HG02885 (cell line): ENCODE data around the gene MARCHF9.

Experiments
- ATAC-seq: cut with Tn5 transposase; IDR thresholded peaks from one replicate; pipeline ENCODE4 v1.9.1; 2021; ENCODE audit warnings: mild to moderate bottlenecking; ENCODE audit not compliant: unreplicated experiment, poor library complexity

Gene MARCHF9

GRCh38 chr12:57736741-57737466 is 18.0 kb upstream of the MARCHF9 start:
- no peak for ATAC-seq

GRCh38 chr12:57737467-57738460 is 17.1 kb upstream of the MARCHF9 start:
- no peak for ATAC-seq

DNA sequence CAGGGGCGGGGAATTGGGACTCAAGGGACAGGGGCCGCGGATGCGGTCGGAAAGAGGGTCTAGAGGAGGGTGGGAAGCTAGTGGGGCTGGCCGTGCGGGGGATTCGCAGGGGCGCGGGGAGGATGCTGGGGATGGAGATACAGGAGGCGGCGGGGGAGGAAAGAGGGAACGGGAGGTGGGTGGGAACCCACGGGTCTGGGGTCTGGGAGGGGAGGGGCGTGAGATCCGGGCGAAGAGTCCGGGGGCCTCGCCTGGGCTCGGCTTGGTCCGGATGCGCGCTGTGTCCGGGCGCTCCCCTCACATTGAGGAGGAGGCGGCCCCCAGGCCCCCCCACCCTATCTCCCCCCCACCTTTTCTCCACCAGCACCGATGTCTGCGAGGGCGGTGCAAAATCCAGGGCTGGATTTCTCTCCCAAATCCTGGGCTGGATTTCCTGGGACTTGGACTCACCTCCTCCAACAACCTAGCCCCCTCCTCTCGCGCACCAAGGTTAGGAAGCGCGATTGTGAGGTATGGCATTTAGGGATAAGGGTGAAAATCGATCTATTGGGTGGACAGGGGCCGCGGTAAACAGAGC is 16.2 kb upstream of the MARCHF9 start, which contains the start of gene AGAP2:
TSS of gene AGAP2 (minus strand) at position 82 of the 577 bp plus-strand sequence. CDS start 496 bp downstream, outside the sequence.
- no peak for ATAC-seq

GRCh38 chr12:57739387-57739786 is 15.5 kb upstream of the MARCHF9 start:
- no peak for ATAC-seq

DNA sequence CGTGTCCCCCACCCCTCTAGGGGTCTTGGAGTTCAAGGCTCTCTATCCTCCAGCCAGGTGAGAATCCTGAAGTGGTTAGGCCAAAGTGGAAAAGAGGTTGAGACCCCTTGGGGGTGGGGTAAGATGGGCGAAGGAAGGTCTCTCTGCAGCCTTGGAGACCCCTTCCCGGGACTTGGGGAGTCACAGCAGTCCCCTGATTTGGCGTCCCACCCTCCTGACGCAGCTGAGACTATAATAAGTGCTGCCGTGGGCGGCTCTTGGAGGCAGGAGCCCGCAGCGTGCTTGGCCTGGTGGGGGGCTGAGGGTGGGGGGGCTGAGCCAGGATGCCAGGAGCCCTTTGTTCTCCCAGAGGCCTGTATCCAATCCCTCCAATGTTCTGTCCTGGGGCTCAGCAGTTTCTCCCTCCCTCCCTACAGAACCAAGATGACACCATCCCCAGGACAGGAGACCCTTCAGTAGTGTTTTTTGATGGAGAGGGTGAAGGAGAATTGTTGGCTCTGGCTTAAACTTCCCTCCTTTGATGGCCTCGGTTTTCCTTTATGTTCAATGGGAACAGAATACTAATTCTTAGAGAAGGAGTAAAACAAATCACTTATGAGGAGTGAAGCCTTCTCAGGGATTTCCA is 14.9 kb upstream of the MARCHF9 start:
- no peak for ATAC-seq

DNA sequence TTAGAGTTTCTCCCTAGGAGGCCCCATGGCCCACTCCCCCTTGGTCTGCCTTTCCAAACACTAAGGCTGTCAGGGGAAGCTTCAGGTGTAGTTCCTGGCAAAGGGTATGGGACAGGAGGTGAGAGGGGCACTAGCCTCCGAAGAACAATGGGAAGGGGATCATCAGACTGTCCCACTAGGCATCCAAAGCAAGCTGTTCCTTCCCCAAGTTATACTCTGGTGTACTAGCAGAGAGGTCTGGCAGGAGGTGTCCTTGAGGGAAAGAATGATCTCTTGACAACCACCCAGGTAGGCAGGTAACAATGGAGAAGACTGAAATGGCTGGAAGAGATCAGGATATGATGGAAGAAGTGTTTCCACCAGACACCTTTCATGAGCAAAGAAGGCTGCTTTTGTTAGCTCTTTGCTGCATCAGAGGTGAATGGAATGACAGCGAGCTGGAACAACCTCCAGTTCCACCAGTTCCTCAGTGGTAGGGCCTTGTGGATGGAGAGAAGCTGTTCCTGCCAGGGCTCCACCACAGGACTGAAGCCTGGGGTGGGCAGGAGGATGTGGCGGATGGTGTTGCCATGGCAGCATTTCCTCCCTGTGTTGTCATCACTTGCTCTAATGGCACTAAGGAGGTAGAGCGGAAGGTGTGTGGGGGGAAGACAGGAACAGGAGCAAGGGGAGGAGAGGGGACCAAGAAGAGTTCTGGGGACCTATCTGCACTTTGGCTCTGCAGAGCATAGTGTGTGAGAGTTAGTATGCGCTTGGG is 14.1 kb upstream of the MARCHF9 start:
- peak; percentile 42 for ATAC-seq

- ATAC-seq = no peak
These were observed 13.5 kb upstream of the MARCHF9 start for GRCh38 chr12:57741413-57741789.

DNA sequence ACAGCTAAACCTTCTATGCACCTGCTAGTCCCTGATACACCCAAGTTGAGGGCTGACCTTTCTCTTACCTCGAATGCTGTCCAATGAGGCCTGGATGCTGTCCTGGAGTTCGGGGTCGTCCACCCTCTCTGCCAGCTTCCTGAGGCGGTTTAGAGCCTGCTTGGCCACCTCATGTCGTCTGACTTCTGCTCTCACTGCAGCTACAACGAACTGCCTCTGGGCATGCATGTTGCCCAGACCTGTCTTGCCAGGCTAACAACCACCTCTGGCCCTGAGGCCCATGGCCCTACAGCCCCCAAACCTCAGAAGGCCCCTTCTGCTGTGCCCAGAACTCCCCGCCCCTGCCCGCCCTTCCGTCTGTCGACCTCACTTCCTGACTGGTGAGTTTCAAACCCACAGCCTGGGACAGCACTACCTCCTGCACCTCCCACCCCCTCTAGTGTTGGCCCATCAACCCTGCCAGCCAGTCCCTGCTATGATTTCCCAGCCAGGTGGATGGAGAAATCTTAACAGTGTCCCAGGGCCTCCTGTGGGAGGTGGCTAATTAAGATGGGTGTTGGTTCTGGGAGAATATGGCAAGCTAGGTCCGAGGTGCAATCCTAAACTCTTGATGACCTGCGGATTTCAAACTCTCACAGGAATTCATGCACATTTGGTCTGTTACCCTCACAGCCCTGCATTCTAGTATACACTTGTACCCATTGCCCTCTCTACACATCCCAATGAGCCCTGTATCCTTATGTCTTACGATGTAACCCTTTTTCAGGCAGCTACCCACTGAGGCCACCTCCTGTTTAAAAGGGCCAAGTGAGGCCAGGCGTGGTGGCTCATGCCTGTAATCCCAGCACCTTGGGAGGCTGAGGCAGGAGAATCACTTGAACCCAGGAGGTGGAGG is 12.8 kb upstream of the MARCHF9 start:
- peak; percentile 65 for ATAC-seq

- no peak for ATAC-seq
These were observed 11.1 kb upstream of the MARCHF9 start for GRCh38 chr12:57743769-57744168.

GRCh38 chr12:57744194-57744776 is 10.6 kb upstream of the MARCHF9 start:
- ATAC-seq = peak; percentile 37

DNA sequence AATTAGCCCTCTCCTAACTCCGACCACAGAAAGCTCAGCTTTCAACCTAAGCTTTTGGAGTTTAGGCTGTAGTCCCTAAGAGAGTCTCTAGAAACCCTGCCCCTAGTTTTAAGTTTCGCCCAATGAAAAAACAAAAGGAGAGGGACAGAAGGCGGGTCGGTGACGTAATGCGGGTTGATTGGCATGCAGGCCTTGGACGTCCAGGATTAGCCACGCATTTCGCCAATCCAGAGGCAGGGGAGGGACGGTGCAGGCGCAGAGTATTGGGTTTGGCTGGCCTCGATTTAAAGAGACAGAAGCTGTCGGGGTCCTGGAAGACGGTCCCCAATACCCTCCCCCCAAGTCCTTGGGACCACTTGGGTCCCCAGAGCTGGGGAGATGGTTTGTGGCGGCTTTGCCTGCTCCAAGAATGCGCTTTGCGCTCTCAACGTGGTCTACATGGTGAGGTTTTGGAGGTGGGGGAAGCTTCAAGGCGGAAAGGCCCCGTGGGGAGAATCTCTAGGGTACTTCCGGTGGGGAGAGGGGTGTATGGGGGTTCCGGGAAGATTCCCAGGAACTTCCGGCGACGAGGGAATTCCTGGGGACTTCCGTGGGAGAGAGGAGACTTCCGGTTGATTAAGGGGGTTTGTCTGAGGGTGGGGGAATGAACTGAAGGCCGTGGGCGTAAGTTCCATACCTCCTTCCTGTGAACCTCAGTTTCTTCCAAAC is 10.0 kb upstream of the MARCHF9 start, which contains the start of gene TSPAN31:
TSS of gene TSPAN31 (plus strand) at position 263 of the 708 bp plus-strand sequence. CDS start at position 379, 116 bp downstream.
- peak; percentile 85 for ATAC-seq

- ATAC-seq = no peak
These were observed 9.4 kb upstream of the MARCHF9 start for GRCh38 chr12:57745485-57745881.

GRCh38 chr12:57746025-57746424 is 8.9 kb upstream of the MARCHF9 start:
- ATAC-seq = no peak

- no peak for ATAC-seq
These were observed 5.8 kb upstream of the MARCHF9 start for GRCh38 chr12:57749061-57749460.

GRCh38 chr12:57750561-57751431 is 4.1 kb upstream of the MARCHF9 start:
- no peak for ATAC-seq

DNA sequence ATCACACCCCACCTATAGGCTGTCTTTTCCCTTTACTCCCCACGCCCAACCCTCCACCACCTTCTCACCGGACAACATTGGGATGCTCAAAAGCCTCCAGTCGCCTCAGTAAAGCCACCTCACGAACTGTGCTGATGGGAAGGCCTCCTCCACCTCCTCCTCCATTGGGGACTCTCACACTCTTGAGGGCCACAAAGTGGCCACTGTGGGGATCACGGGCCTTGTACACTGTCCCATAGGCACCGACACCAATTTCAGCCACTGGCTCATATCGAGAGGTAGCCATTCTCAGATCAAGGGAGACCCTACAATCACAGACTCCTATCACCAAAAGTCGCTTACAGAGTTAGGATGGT is 3.5 kb upstream of the MARCHF9 start:
- no peak for ATAC-seq
